ENCODE measurements around the gene FGF5.

The FGF5 gene

GRCh38 chr4:80229590-80229989 lies 36.9 kb upstream of the FGF5 start:
- Histone ChIP-seq H2BK12ac (ENCODE audit: low read length in 2 of 2) (no peak overlapping the region), H3K4me2 (ENCODE audit: low read length, poor library complexity, severe bottlenecking) (no peak overlapping the region), H3K36me3 (ENCODE audit: control insufficient read depth in 1 of 2, insufficient read depth in 2 of 2, low read depth in 1 of 2, low read length in 2 of 2) (no peaks in the 10 kb centered on the region), H2BK15ac (ENCODE audit: low read depth, poor library complexity, severe bottlenecking) (no peak overlapping the region), H2BK120ac (ENCODE audit: low read depth, low read length) (no peak overlapping the region), H3K23ac (ENCODE audit: low read length in 2 of 2) (no peak overlapping the region), H3K79me1 (replicated peaks; ENCODE audit: low read length, poor library complexity, severe bottlenecking) (no peaks in the 10 kb centered on the region), H3K9ac (ENCODE audit: low read length) (no peak overlapping the region), H3K9me3 (ENCODE audit: control insufficient read depth, low read length) (no peaks in the 10 kb centered on the region), H2BK5ac (ENCODE audit: low read depth, low read length, poor library complexity, severe bottlenecking) (no peak overlapping the region), H3K4me3 (ENCODE audit: insufficient read depth in 1 of 2, low read depth in 1 of 2, low read length in 2 of 2) (no peak overlapping the region), H4K91ac (ENCODE audit: low read length) (no peak overlapping the region), H3K4ac (ENCODE audit: low read depth in 1 of 2, low read length in 2 of 2) (no peak overlapping the region), H3K27ac (ENCODE audit: low read length, poor library complexity, severe bottlenecking) (no peak overlapping the region), H3K27me3 (ENCODE audit: control insufficient read depth in 1 of 2, insufficient read depth in 1 of 2, low read length in 2 of 2) (no peaks in the 10 kb centered on the region), H2AFZ (ENCODE audit: low read depth, low read length) (no peak overlapping the region), H4K8ac (ENCODE audit: low read length) (no peak overlapping the region), H3K4me1 (ENCODE audit: control insufficient read depth, insufficient read depth, low read depth, low read length) (no peaks in the 10 kb centered on the region), H2AK5ac (ENCODE audit: low read length, severe bottlenecking) (no peak overlapping the region), H3K14ac (ENCODE audit: low read length in 2 of 2) (no peak overlapping the region), H3K18ac (ENCODE audit: low read depth in 1 of 2, low read length in 2 of 2) (no peak overlapping the region)
- DNase-seq = no peak
- 98% methylated on average over 2 of the region's 2 CpGs for WGBS

GRCh38 chr4:80231180-80231579 lies 35.3 kb upstream of the FGF5 start:
- Histone ChIP-seq H3K4ac (ENCODE audit: low read depth in 1 of 2, low read length in 2 of 2) (peak overlapping the region in 1 of 2 experiments; percentile 15), H3K9me3 (ENCODE audit: control insufficient read depth, low read length) (no peaks in the 10 kb centered on the region), H3K18ac (ENCODE audit: low read depth in 1 of 2, low read length in 2 of 2) (no peak overlapping the region), H3K4me3 (ENCODE audit: insufficient read depth in 1 of 2, low read depth in 1 of 2, low read length in 2 of 2) (no peak overlapping the region), H3K79me1 (replicated peaks; ENCODE audit: low read length, poor library complexity, severe bottlenecking) (no peaks in the 10 kb centered on the region), H3K36me3 (ENCODE audit: control insufficient read depth in 1 of 2, insufficient read depth in 2 of 2, low read depth in 1 of 2, low read length in 2 of 2) (no peaks in the 10 kb centered on the region), H4K91ac (ENCODE audit: low read length) (no peak overlapping the region), H2AK5ac (ENCODE audit: low read length, severe bottlenecking) (no peak overlapping the region), H2BK5ac (ENCODE audit: low read depth, low read length, poor library complexity, severe bottlenecking) (no peak overlapping the region), H3K23ac (ENCODE audit: low read length in 2 of 2) (no peak overlapping the region), H2AFZ (ENCODE audit: low read depth, low read length) (no peak overlapping the region), H3K4me1 (ENCODE audit: control insufficient read depth, insufficient read depth, low read depth, low read length) (no peaks in the 10 kb centered on the region), H2BK15ac (ENCODE audit: low read depth, poor library complexity, severe bottlenecking) (no peak overlapping the region), H2BK120ac (ENCODE audit: low read depth, low read length) (no peak overlapping the region), H3K14ac (ENCODE audit: low read length in 2 of 2) (no peak overlapping the region), H3K27ac (ENCODE audit: low read length, poor library complexity, severe bottlenecking) (no peak overlapping the region), H3K4me2 (ENCODE audit: low read length, poor library complexity, severe bottlenecking) (no peak overlapping the region), H4K8ac (ENCODE audit: low read length) (no peak overlapping the region), H3K27me3 (ENCODE audit: control insufficient read depth in 1 of 2, insufficient read depth in 1 of 2, low read length in 2 of 2) (no peaks in the 10 kb centered on the region), H2BK12ac (ENCODE audit: low read length in 2 of 2) (no peak overlapping the region), H3K9ac (ENCODE audit: low read length) (no peak overlapping the region)
- 83% methylated on average over 3 of the region's 5 CpGs for WGBS
- no peak for DNase-seq

- no peak overlapping the region for H2AK5ac ChIP-seq (ENCODE audit: low read length, severe bottlenecking)
- no peak overlapping the region for H2BK12ac ChIP-seq (ENCODE audit: low read length in 2 of 2)
- H3K4me3 ChIP-seq (ENCODE audit: insufficient read depth in 1 of 2, low read depth in 1 of 2, low read length in 2 of 2) = no peak overlapping the region
- DNase-seq = no peak
- 100% methylated on average over 1 of the region's 2 CpGs for WGBS
- H3K18ac ChIP-seq (ENCODE audit: low read depth in 1 of 2, low read length in 2 of 2) = no peak overlapping the region
- no peak overlapping the region for H2BK5ac ChIP-seq (ENCODE audit: low read depth, low read length, poor library complexity, severe bottlenecking)
- H2BK15ac ChIP-seq (ENCODE audit: low read depth, poor library complexity, severe bottlenecking) = no peak overlapping the region
- H3K79me1 ChIP-seq (replicated peaks; ENCODE audit: low read length, poor library complexity, severe bottlenecking) = no peaks in the 10 kb centered on the region
- H3K27ac ChIP-seq (ENCODE audit: low read length, poor library complexity, severe bottlenecking) = no peak overlapping the region
- no peak overlapping the region for H3K4ac ChIP-seq (ENCODE audit: low read depth in 1 of 2, low read length in 2 of 2)
- H2AFZ ChIP-seq (ENCODE audit: low read depth, low read length) = no peak overlapping the region
- H3K4me1 ChIP-seq (ENCODE audit: control insufficient read depth, insufficient read depth, low read depth, low read length) = peaks cover 4% of the 10 kb centered on the region
- H3K27me3 ChIP-seq (ENCODE audit: control insufficient read depth in 1 of 2, insufficient read depth in 1 of 2, low read length in 2 of 2) = no peaks in the 10 kb centered on the region
- H3K14ac ChIP-seq (ENCODE audit: low read length in 2 of 2) = no peak overlapping the region
- H3K9me3 ChIP-seq (ENCODE audit: control insufficient read depth, low read length) = no peaks in the 10 kb centered on the region
- no peak overlapping the region for H2BK120ac ChIP-seq (ENCODE audit: low read depth, low read length)
- no peak overlapping the region for H3K4me2 ChIP-seq (ENCODE audit: low read length, poor library complexity, severe bottlenecking)
- H3K36me3 ChIP-seq (ENCODE audit: control insufficient read depth in 1 of 2, insufficient read depth in 2 of 2, low read depth in 1 of 2, low read length in 2 of 2) = no peaks in the 10 kb centered on the region
- no peak overlapping the region for H3K9ac ChIP-seq (ENCODE audit: low read length)
- no peak overlapping the region for H4K8ac ChIP-seq (ENCODE audit: low read length)
- H4K91ac ChIP-seq (ENCODE audit: low read length) = no peak overlapping the region
- no peak overlapping the region for H3K23ac ChIP-seq (ENCODE audit: low read length in 2 of 2)
These were observed 33.6 kb upstream of the FGF5 start for GRCh38 chr4:80232707-80233370.

GRCh38 chr4:80233390-80233789 lies 33.1 kb upstream of the FGF5 start:
- no peak overlapping the region for H3K4me2 ChIP-seq (ENCODE audit: low read length, poor library complexity, severe bottlenecking)
- no peak overlapping the region for H2AFZ ChIP-seq (ENCODE audit: low read depth, low read length)
- H3K18ac ChIP-seq (ENCODE audit: low read depth in 1 of 2, low read length in 2 of 2) = no peak overlapping the region
- no peak overlapping the region for H3K27ac ChIP-seq (ENCODE audit: low read length, poor library complexity, severe bottlenecking)
- H2BK12ac ChIP-seq (ENCODE audit: low read length in 2 of 2) = no peak overlapping the region
- no peak overlapping the region for H2BK5ac ChIP-seq (ENCODE audit: low read depth, low read length, poor library complexity, severe bottlenecking)
- H4K91ac ChIP-seq (ENCODE audit: low read length) = no peak overlapping the region
- no peaks in the 10 kb centered on the region for H3K36me3 ChIP-seq (ENCODE audit: control insufficient read depth in 1 of 2, insufficient read depth in 2 of 2, low read depth in 1 of 2, low read length in 2 of 2)
- no peak overlapping the region for H3K23ac ChIP-seq (ENCODE audit: low read length in 2 of 2)
- no peak overlapping the region for H3K14ac ChIP-seq (ENCODE audit: low read length in 2 of 2)
- no peaks in the 10 kb centered on the region for H3K9me3 ChIP-seq (ENCODE audit: control insufficient read depth, low read length)
- H3K4ac ChIP-seq (ENCODE audit: low read depth in 1 of 2, low read length in 2 of 2) = no peak overlapping the region
- H3K79me1 ChIP-seq (replicated peaks; ENCODE audit: low read length, poor library complexity, severe bottlenecking) = no peaks in the 10 kb centered on the region
- WGBS = 75% methylated on average over 3 of the region's 4 CpGs
- DNase-seq = no peak
- H3K9ac ChIP-seq (ENCODE audit: low read length) = no peak overlapping the region
- H3K4me3 ChIP-seq (ENCODE audit: insufficient read depth in 1 of 2, low read depth in 1 of 2, low read length in 2 of 2) = no peak overlapping the region
- H2AK5ac ChIP-seq (ENCODE audit: low read length, severe bottlenecking) = no peak overlapping the region
- H4K8ac ChIP-seq (ENCODE audit: low read length) = no peak overlapping the region
- no peak overlapping the region for H2BK15ac ChIP-seq (ENCODE audit: low read depth, poor library complexity, severe bottlenecking)
- H3K27me3 ChIP-seq (ENCODE audit: control insufficient read depth in 1 of 2, insufficient read depth in 1 of 2, low read length in 2 of 2) = no peaks in the 10 kb centered on the region
- no peak overlapping the region for H2BK120ac ChIP-seq (ENCODE audit: low read depth, low read length)
- peaks cover 4% of the 10 kb centered on the region for H3K4me1 ChIP-seq (ENCODE audit: control insufficient read depth, insufficient read depth, low read depth, low read length)

Measured in mesenchymal stem cell (in vitro differentiated cells and primary cell).